Motor neuron (in vitro differentiated cells): ENCODE measurements around the gene CDK13. TPM values are rescaled to one million over a fixed set of nuclear protein-coding genes. Genes with fewer than 3 reads are reported as not detected.
A peak's percentile ranks its signal among the peaks of the same experiment; 100 is the strongest.
"Not testable (repeated sequence)": the region's sequence is repeated elsewhere in the genome, so short reads cannot be mapped to it uniquely, and the experiment has no call there.

ENCODE experiments used
- ATAC-seq, 8 experiments: fragments of 200-7000 bp; cut with Tn5 transposase; replicated peaks in 6 of 8; 2 replicates each; pipeline ENCODE4 v1.8.0; 2021; ENCODE audit warnings: mild to moderate bottlenecking in 8 of 8, moderate library complexity in 8 of 8
- H3K27ac ChIP-seq, 2 donors: fragments of 250-450 bp; sonication (Bioruptor Pico); 2 replicates each; pipeline ENCODE4 v1.9.0; 2021; ENCODE audit warnings: antibody characterized with exemption in 2 of 2, mild to moderate bottlenecking in 2 of 2, moderate library complexity in 1 of 2
- H3K4me1 ChIP-seq, 2 donors: fragments of 250-450 bp; sonication (Bioruptor Pico); replicated peaks in 1 of 2; 2 replicates each; pipeline ENCODE4 v1.6.1; 2021; ENCODE audit warnings: antibody characterized with exemption in 2 of 2, mild to moderate bottlenecking in 2 of 2, moderate library complexity in 1 of 2
- H3K4me3 ChIP-seq, 5 donors: fragments of 250-450 bp; sonication (Bioruptor Pico); 2 replicates each; pipeline ENCODE4 v1.9.0; 2021; ENCODE audit warnings: antibody characterized with exemption in 5 of 5, mild to moderate bottlenecking in 5 of 5, moderate library complexity in 4 of 5
- WGBS, 10 experiments: fragments of 450-650 bp; shearing (Covaris generic); methylation state at CpG; one replicate each; pipeline ENCODE4 v1.0.0; 2022; 5-methylcytosine and 5-hydroxymethylcytosine counted together
- in situ Hi-C, 9 experiments: fragments of 400-800 bp; cut with MboI; loops; one replicate each; pipeline ENCODE4 v1.15.0; 2021; ENCODE audit warnings: low sequenced_read_pairs in 9 of 9, low pct_unique_long_range_greater_than_20kb in 2 of 9; ENCODE audit not compliant: unreplicated experiment in 9 of 9
- total RNA-seq, 8 experiments: library from RNA; unstranded; fragments of 300-600 nt; gene quantifications; 2 replicates each; pipeline versions ENCODE4 v1.2.3 to v1.2.4, GENCODE V29; 2022

The CDK13 gene
- total RNA-seq: 10 to 100 TPM; 36.7 to 97.9 (median 53.9) TPM

GRCh38 chr7:39949971-39950472 lies at the start of gene CDK13:
Gene CDK13, plus strand, starts transcription at chr7:39950256. Its CDS starts 386 bp downstream, at chr7:39950642.
- peak; percentile 37 to 58 (median 52) for ATAC-seq
- Histone ChIP-seq H3K27ac (peak within 1 kb of the TSS; percentile 92 to 96), H3K4me1 (peaks cover 3 to 10% of the 10 kb centered on the region in 2 donors), H3K4me3 (peak within 1 kb of the TSS; percentile 53 to 82 (median 63))
- 0 to 20% (median 0%) methylated on average over 2 to 7 of the region's 59 CpGs; no CpG with 5 or more reads in 7 of the 10 experiments for WGBS, 10 experiments
- in situ Hi-C loops: no loop called here

- in situ Hi-C loops: no loop called here
- H3K4me3 ChIP-seq: no peak overlapping the region
- H3K4me1 ChIP-seq: no peaks in the 10 kb centered on the region
- WGBS, 10 experiments: 0 to 95% (median 50%) methylated on average over 1 to 2 of the region's 2 CpGs; no CpG with 5 or more reads in 3 of the 10 experiments
- H3K27ac ChIP-seq: no peak overlapping the region
- ATAC-seq: no peak
Observed at GRCh38 chr7:39904077-39904486, 46.0 kb upstream of the CDK13 start.

GRCh38 chr7:39908141-39908540 lies 41.9 kb upstream of the CDK13 start:
- no peak for ATAC-seq
- no peaks in the 10 kb centered on the region for H3K4me1 ChIP-seq
- no peak overlapping the region for H3K27ac ChIP-seq
- H3K4me3 ChIP-seq: no peak overlapping the region
- in situ Hi-C loops: no loop called here
- 57 to 100% (median 93%) methylated on average over 1 to 4 of the region's 4 CpGs; no CpG with 5 or more reads in 3 of the 10 experiments for WGBS, 10 experiments

DNA sequence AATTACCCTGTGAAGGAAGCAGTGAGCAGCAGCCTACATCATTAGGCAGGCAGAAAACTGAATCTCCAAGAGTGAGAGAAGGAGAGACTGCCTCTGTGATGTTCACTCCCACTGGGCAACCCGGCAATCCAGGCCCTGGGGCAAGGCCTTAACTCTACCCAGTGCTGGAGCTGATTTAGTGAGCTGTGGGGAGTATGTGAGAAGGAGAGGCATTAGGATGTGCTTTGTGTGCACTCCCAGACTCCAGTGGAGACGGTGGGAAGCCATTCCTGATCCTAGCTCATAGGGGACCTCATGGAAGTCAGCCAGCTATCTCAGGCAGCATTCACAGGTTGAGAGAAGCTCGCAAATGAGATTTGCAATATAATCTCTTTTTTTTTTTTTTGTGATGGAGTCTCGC lies 41.1 kb upstream of the CDK13 start:
- ATAC-seq: no peak
- H3K4me3 ChIP-seq: no peak overlapping the region
- 60 to 100% (median 79%) methylated on average over 1 to 2 of the region's 4 CpGs; no CpG with 5 or more reads in 5 of the 10 experiments for WGBS, 10 experiments
- no peaks in the 10 kb centered on the region for H3K4me1 ChIP-seq
- no peak overlapping the region for H3K27ac ChIP-seq
- in situ Hi-C loops: no loop called here

DNA sequence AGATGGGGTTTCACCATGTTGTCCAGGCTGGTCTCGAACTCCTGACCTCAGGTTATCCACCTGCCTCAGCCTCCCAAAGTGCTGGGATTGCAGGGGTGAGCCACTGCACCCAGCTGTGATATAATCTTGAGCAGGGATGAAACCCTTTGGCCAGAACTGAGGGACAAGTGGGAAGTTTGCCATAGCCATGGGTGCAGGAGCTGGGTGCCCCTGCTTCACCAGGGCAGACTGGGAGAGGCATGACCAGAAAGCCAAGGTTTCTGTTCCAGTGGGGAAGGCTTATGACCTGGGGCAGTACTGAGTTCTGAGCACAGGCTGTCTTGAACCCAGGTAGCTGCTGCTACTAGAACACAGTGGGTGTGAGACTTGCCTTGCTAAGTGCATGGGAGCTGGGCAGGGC lies 40.5 kb upstream of the CDK13 start:
- in situ Hi-C loops: no loop called here
- no peak overlapping the region for H3K4me3 ChIP-seq
- WGBS, 10 experiments: no CpG with 5 or more reads among the region's 1 CpG
- no peaks in the 10 kb centered on the region for H3K4me1 ChIP-seq
- no peak overlapping the region for H3K27ac ChIP-seq
- ATAC-seq: no peak

GRCh38 chr7:39910108-39910869 lies 39.8 kb upstream of the CDK13 start:
- 0 to 100% (median 63%) methylated on average over 1 to 5 of the region's 7 CpGs; no CpG with 5 or more reads in 3 of the 10 experiments for WGBS, 10 experiments

GRCh38 chr7:39911167-39911566 lies 38.9 kb upstream of the CDK13 start:
- Histone ChIP-seq H3K4me3 (no peak overlapping the region), H3K4me1 (no peaks in the 10 kb centered on the region), H3K27ac (no peak overlapping the region)
- in situ Hi-C loops: no loop called here
- WGBS, 10 experiments: 20 to 80% (median 69%) methylated on average over 1 to 2 of the region's 2 CpGs; no CpG with 5 or more reads in 6 of the 10 experiments
- ATAC-seq: no peak

More at GRCh38 chr7:39910108-39910869, 39.8 kb upstream of the CDK13 start:
- H3K27ac ChIP-seq: no peak overlapping the region
- in situ Hi-C loops: no loop called here
- no peak overlapping the region for H3K4me3 ChIP-seq
- H3K4me1 ChIP-seq: no peaks in the 10 kb centered on the region
- no peak for ATAC-seq

DNA sequence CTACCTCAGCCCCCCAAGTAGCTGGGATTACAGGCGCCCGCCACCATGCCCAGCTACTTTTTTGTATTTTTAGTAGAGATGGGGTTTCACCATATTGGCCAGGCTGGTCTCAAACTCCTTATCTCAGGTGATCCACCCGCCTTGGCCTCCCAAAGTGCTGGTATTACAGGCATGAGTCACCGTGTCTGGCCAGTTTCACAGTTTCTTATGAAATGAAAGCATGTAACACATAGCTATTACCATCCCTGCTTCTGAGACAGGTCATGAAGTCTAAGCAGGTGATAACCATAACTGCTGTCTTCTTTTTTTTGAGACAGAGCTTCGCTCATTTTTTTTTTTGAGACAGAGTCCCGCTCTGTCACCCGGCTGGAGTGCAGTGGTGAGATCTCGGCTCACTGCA lies 34.2 kb upstream of the CDK13 start:
- 50 to 93% (median 80%) methylated on average over 1 to 8 of the region's 8 CpGs; no CpG with 5 or more reads in 1 of the 10 experiments for WGBS, 10 experiments
- ATAC-seq, H3K27ac ChIP-seq, in situ Hi-C loops, H3K4me1 ChIP-seq, H3K4me3 ChIP-seq: not testable (repeated sequence)

DNA sequence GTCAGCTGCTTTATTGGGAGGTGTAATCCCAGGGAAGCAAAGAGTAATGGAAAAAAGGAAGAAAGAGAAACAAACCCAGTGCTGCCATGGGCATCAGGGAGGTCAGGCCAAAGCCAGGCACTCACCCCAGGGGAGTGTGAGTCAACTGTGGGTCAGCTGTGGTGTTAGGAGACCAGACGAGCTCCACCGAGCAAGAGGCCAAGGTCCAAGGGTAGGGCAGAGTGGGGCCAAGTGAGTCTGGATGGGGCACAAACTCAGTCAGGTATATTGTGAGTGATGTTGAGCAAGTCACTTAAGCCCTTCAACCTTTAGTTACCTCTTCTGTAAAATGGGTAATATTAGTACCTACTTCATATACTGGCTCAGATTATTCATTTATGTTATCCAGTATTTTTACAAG lies 30.4 kb upstream of the CDK13 start:
- H3K4me1 ChIP-seq: no peaks in the 10 kb centered on the region
- ATAC-seq: no peak
- in situ Hi-C loops: no loop called here
- no peak overlapping the region for H3K27ac ChIP-seq
- WGBS, 10 experiments: 65 to 100% methylated on average over 2 of the region's 2 CpGs; no CpG with 5 or more reads in 8 of the 10 experiments
- no peak overlapping the region for H3K4me3 ChIP-seq

- peak in 3 of 8 experiments; percentile 44 to 92 (median 60) for ATAC-seq
- Histone ChIP-seq H3K4me3 (no peak overlapping the region), H3K27ac (no peak overlapping the region), H3K4me1 (no peaks in the 10 kb centered on the region)
- in situ Hi-C loops: no loop called here
- WGBS, 10 experiments: 10 to 91% (median 71%) methylated on average over 3 to 7 of the region's 7 CpGs; no CpG with 5 or more reads in 1 of the 10 experiments
Observed at GRCh38 chr7:39921506-39922175, 28.4 kb upstream of the CDK13 start.

DNA sequence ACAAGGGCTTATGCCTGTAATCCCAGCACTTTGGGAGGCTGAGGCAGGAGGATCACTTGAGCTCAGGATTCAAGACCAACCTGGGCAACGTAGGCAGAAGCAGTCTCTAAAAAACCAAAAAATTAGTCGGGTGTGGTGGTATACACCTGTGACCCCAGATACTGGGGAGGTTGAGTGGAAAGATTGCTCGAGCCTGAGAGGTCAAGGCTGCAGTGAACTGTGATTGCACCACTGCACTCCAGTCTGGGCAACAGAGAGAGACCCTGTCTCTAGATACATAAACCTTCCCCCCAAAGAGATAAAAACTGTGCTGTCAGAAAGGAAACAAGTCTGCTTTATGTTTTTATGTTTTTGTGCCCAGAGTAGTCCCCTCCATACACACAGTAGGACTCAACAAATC lies 27.5 kb upstream of the CDK13 start:
- Histone ChIP-seq H3K4me1 (no peaks in the 10 kb centered on the region), H3K27ac (no peak overlapping the region), H3K4me3 (no peak overlapping the region)
- 0 to 100% (median 61%) methylated on average over 1 to 3 of the region's 3 CpGs for WGBS, 10 experiments
- in situ Hi-C loops: no loop called here
- ATAC-seq: no peak

DNA sequence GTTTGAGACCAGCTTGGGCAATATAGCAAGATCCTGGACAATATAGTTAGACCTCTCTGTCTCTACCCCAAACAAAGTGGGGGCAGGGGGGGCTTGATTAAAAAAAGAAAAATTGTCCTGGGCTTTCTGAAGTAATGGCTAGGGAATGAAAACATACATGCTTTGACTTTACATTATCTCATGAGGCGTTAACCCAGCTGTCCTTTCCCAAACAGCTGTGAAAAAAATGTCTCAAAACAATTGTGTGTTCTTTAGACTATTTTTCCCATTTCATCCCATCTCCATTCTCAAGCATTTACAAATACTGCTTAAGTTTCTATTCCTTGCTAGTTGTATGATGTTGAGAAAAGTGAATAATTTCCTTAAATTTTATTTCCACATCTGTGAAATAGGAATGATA lies 27.0 kb upstream of the CDK13 start:
- Histone ChIP-seq H3K4me1 (no peaks in the 10 kb centered on the region), H3K4me3 (no peak overlapping the region), H3K27ac (no peak overlapping the region)
- 0 to 100% (median 94%) methylated on average over 1 of the region's 1 CpG; no CpG with 5 or more reads in 4 of the 10 experiments for WGBS, 10 experiments
- no peak for ATAC-seq
- in situ Hi-C loops: no loop called here

DNA sequence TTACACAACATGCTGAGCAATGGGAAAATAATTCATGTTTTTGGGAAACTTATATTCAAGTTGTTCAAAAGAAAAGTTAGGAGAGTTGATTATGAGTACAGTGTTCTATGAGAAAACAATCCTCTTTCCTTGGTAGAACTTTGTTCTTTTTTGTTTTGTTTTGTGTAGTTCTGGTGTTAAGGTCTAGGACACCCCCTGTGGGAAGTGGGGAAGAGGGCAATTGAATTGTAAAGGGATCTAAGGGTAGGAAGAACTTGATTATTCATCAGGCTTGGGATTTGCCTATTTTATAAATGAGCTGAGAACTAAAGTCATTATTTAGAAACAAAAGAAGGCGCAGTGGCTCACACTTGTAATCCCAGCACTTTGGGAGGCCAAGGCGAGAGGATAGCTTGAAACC lies 25.9 kb upstream of the CDK13 start:
- 57 to 94% (median 69%) methylated on average over 1 to 2 of the region's 2 CpGs; no CpG with 5 or more reads in 3 of the 10 experiments for WGBS, 10 experiments
- Histone ChIP-seq H3K4me1 (no peaks in the 10 kb centered on the region), H3K4me3 (no peak overlapping the region), H3K27ac (no peak overlapping the region)
- in situ Hi-C loops: no loop called here
- no peak for ATAC-seq
